SK-N-SH treated with all-trans-retinoic acid at 6 μM for 48 hours (cell line): ENCODE results near the gene CAPN13.

Experiments used
- ATAC-seq: fragments of 200-7000 bp; cut with Tn5 transposase; 3 replicates; pipeline ENCODE4 v1.9.1; 2020; ENCODE audit warnings: mild to moderate bottlenecking, moderate library complexity
- ARNTL ChIP-seq: fragments of 450-650 bp; formaldehyde crosslinking; IDR thresholded peaks from 2 replicates; pipeline ENCODE4 v1.5.0; 2020; ENCODE audit warnings: low read depth, mild to moderate bottlenecking, moderate library complexity, borderline replicate concordance
- BACH2 ChIP-seq: fragments of 250-450 bp; sonication (Bioruptor Pico); IDR thresholded peaks from 2 replicates; pipeline ENCODE4 v1.9.0; 2021; ENCODE audit warnings: mild to moderate bottlenecking, borderline replicate concordance
- CREB5 ChIP-seq: fragments of 250-450 bp; sonication (Bioruptor Pico); IDR thresholded peaks from 2 replicates; pipeline ENCODE4 v1.5.1; 2020; ENCODE audit warnings: low read depth, mild to moderate bottlenecking, moderate library complexity
- CSDC2 ChIP-seq: fragments of 250-450 bp; sonication (Bioruptor Pico); IDR thresholded peaks from 2 replicates; pipeline ENCODE4 v1.5.0; 2020; ENCODE audit warnings: mild to moderate bottlenecking, moderate library complexity
- ESRRG ChIP-seq: fragments of 250-450 bp; sonication (Bioruptor Pico); IDR thresholded peaks from 2 replicates; pipeline ENCODE4 v1.6.1; 2021; ENCODE audit warnings: mild to moderate bottlenecking
- GLIS3 ChIP-seq: fragments of 250-450 bp; sonication (Bioruptor Pico); IDR thresholded peaks from 2 replicates; pipeline ENCODE4 v1.5.0; 2020; ENCODE audit warnings: mild to moderate bottlenecking, moderate library complexity
- ISL1 ChIP-seq: fragments of 250-450 bp; sonication (Bioruptor Pico); IDR thresholded peaks from 2 replicates; pipeline ENCODE4 v2.1.2; 2022; ENCODE audit warnings: mild to moderate bottlenecking, moderate library complexity
- OSR1 ChIP-seq: fragments of 250-450 bp; sonication (Bioruptor Pico); IDR thresholded peaks from 2 replicates; pipeline ENCODE4 v1.8.0; 2022; ENCODE audit warnings: moderate library complexity, mild to moderate bottlenecking, inconsistent platforms
- PPARA ChIP-seq: fragments of 250-450 bp; sonication (Bioruptor Pico); IDR thresholded peaks from 2 replicates; pipeline ENCODE4 v1.5.0; 2020; ENCODE audit warnings: mild to moderate bottlenecking, borderline replicate concordance
- RARB ChIP-seq: fragments of 250-450 bp; sonication (Bioruptor Pico); IDR thresholded peaks from 2 replicates; pipeline ENCODE4 v1.8.0; 2021; ENCODE audit warnings: mild to moderate bottlenecking, moderate library complexity
- SNAI2 ChIP-seq: fragments of 250-450 bp; sonication (Bioruptor Pico); IDR thresholded peaks from 2 replicates; pipeline ENCODE4 v1.5.0; 2020; ENCODE audit warnings: mild to moderate bottlenecking, moderate library complexity
- TOX ChIP-seq: fragments of 250-450 bp; sonication (Bioruptor Pico); IDR thresholded peaks from 2 replicates; pipeline ENCODE4 v1.8.0; 2021; ENCODE audit warnings: mild to moderate bottlenecking, moderate library complexity, borderline replicate concordance
- TSHZ2 ChIP-seq: fragments of 250-450 bp; sonication (Bioruptor Pico); IDR thresholded peaks from 2 replicates; pipeline ENCODE4 v1.5.0; 2020; ENCODE audit warnings: mild to moderate bottlenecking, moderate library complexity
- ZC3H10 ChIP-seq: fragments of 250-450 bp; sonication (Bioruptor Pico); IDR thresholded peaks from 2 replicates; pipeline ENCODE4 v1.5.1; 2021; ENCODE audit warnings: mild to moderate bottlenecking, moderate library complexity
- ZFP3 ChIP-seq: fragments of 250-450 bp; sonication (Bioruptor Pico); IDR thresholded peaks from 2 replicates; pipeline ENCODE4 v1.5.0; 2020; ENCODE audit warnings: mild to moderate bottlenecking, moderate library complexity
- ZFP30 ChIP-seq: fragments of 450-650 bp; formaldehyde crosslinking; IDR thresholded peaks from 2 replicates; pipeline ENCODE4 v1.5.0; 2022; ENCODE audit warnings: mild to moderate bottlenecking, moderate library complexity
- ZNF565 ChIP-seq: fragments of 450-650 bp; formaldehyde crosslinking; conservative IDR thresholded peaks from 2 replicates; pipeline ENCODE4 v1.5.0; 2020; ENCODE audit warnings: low read depth, mild to moderate bottlenecking, moderate library complexity
- ZNF70 ChIP-seq: fragments of 450-650 bp; formaldehyde crosslinking; IDR thresholded peaks from 2 replicates; pipeline ENCODE4 v1.5.0; 2020; ENCODE audit warnings: mild to moderate bottlenecking, moderate library complexity
- ZNF8 ChIP-seq: fragments of 450-650 bp; formaldehyde crosslinking; IDR thresholded peaks from 2 replicates; pipeline ENCODE4 v1.5.0; 2020; ENCODE audit warnings: mild to moderate bottlenecking, moderate library complexity
- TF ChIP-seq, protein P1 (sequence below): fragments of 250-450 bp; sonication (Bioruptor Pico); IDR thresholded peaks from 2 replicates; pipeline ENCODE4 v1.5.1; 2021; ENCODE audit warnings: mild to moderate bottlenecking, moderate library complexity

The CAPN13 gene

GRCh38 chr2:30684996-30685395, 122.2 kb downstream of the CAPN13 start:
- TF ChIP-seq OSR1 (CRISPR knock-in tag) (no peak), ZNF8 (no peak), ZFP30 (no peak), GLIS3 (CRISPR knock-in tag) (no peak), ISL1 (CRISPR knock-in tag) (no peak), ARNTL (CRISPR knock-in tag) (no peak)
- ATAC-seq, result no peak

GRCh38 chr2:30684516-30684915, 122.7 kb downstream of the CAPN13 start:
- no peak for ATAC-seq
- TF ChIP-seq OSR1 (CRISPR knock-in tag) (no peak), ESRRG (CRISPR knock-in tag) (no peak), ZFP3 (CRISPR knock-in tag) (no peak), GLIS3 (CRISPR knock-in tag) (no peak), CREB5 (CRISPR knock-in tag) (no peak), SNAI2 (CRISPR knock-in tag) (no peak), BACH2 (no peak), ZNF70 (CRISPR knock-in tag) (no peak), TOX (no peak), TSHZ2 (CRISPR knock-in tag) (no peak)
- TF ChIP-seq, protein P1, sequence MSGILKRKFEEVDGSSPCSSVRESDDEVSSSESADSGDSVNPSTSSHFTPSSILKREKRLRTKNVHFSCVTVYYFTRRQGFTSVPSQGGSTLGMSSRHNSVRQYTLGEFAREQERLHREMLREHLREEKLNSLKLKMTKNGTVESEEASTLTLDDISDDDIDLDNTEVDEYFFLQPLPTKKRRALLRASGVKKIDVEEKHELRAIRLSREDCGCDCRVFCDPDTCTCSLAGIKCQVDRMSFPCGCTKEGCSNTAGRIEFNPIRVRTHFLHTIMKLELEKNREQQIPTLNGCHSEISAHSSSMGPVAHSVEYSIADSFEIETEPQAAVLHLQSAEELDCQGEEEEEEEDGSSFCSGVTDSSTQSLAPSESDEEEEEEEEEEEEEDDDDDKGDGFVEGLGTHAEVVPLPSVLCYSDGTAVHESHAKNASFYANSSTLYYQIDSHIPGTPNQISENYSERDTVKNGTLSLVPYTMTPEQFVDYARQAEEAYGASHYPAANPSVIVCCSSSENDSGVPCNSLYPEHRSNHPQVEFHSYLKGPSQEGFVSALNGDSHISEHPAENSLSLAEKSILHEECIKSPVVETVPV (CRISPR knock-in tag), result no peak

DNA sequence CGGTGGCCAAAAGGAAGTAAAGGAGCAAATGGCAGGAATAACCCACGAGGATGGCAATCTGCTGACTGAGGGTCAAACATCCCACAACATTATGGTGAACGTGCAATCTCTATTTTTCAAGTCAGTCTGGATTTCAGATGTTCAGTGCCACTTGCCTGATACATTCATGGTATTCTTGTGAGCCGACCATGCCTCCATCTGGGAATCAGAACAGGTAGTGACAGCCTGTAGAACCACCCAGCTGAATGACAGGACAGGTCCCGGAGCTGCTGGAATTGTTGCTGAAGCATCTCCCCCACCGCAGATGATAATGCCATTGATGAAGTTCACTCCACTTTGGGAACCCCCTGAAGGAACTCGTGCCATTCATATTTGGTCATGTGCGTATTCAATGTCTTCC, 123.2 kb downstream of the CAPN13 start:
- TF ChIP-seq ESRRG (CRISPR knock-in tag), result no peak
- TF ChIP-seq ZC3H10, result no peak
- no peak for TF ChIP-seq OSR1 (CRISPR knock-in tag)
- no peak for TF ChIP-seq CREB5 (CRISPR knock-in tag)
- TF ChIP-seq RARB (CRISPR knock-in tag), result no peak
- no peak for TF ChIP-seq PPARA
- no peak for TF ChIP-seq GLIS3 (CRISPR knock-in tag)
- no peak for TF ChIP-seq TSHZ2 (CRISPR knock-in tag)
- no peak for ATAC-seq

GRCh38 chr2:30683236-30683956, 123.8 kb downstream of the CAPN13 start:
- no peak for ATAC-seq
- TF ChIP-seq ARNTL (CRISPR knock-in tag), result no peak
- no peak for TF ChIP-seq ZNF565
- TF ChIP-seq TOX, result no peak
- no peak for TF ChIP-seq GLIS3 (CRISPR knock-in tag)
- TF ChIP-seq OSR1 (CRISPR knock-in tag), result no peak
- TF ChIP-seq ZC3H10, result no peak
- TF ChIP-seq CSDC2 (CRISPR knock-in tag), result no peak
- TF ChIP-seq, protein P1 (CRISPR knock-in tag), result no peak
- no peak for TF ChIP-seq ESRRG (CRISPR knock-in tag)
- TF ChIP-seq TSHZ2 (CRISPR knock-in tag), result no peak
- no peak for TF ChIP-seq ZNF8
